Measurements from ENCODE around the gene CNKSR1. TPM values are rescaled to one million over a fixed set of nuclear protein-coding genes. Genes with fewer than 3 reads are reported as not detected.
A peak's percentile ranks its signal among the peaks of the same experiment; 100 is the strongest.

CNKSR1 gene
- total and polyA plus RNA-seq, 2 donors (not counting 1 experiment from before 2014, with no cell fraction given) = not detected

DNA sequence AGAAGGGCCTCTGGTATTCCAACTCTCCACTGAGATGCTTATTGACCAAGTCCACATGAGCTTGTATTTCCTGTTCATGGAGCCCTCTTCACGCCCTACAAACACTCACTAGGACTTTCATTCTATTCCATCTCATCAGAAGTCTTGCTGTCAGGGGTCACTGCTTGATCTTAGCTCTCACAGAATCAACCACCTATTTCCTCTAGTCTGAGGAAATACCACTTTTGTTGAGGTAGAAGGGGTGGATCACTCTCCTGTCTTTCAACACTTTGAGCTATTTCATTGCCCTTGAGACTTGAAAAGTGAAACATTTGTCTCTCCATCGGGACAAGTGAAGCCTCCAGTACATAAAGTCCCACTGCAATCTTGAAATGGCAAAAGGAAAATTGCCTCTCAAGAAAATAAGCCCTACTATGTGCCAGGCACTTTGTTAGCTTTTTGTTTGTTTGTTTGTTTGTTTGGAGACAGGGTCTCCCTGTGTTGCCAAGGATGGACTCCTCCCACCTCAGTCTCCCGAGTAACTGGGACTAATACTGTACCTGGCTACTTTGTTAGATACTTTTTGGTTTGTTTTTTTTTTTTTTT lies 38.2 kb upstream of the CNKSR1 start:
- H3K79me2 ChIP-seq (ENCODE audit: control insufficient read depth, insufficient read depth, low read length) = no peaks in the 10 kb centered on the region
- H3K27ac ChIP-seq (ENCODE audit: insufficient read depth, low read length) = no peak overlapping the region
- no peaks in the 10 kb centered on the region for H3K27me3 ChIP-seq (ENCODE audit: control insufficient read depth, insufficient read depth, low read length)
- H3K9ac ChIP-seq (ENCODE audit: insufficient read depth, low read length) = no peak overlapping the region
- no peaks in the 10 kb centered on the region for H4K20me1 ChIP-seq (ENCODE audit: control insufficient read depth, extremely low read depth, insufficient read depth, low read length)
- no peak overlapping the region for H2AFZ ChIP-seq (ENCODE audit: low read length)
- H3K4me1 ChIP-seq (ENCODE audit: control insufficient read depth, extremely low read depth, insufficient read depth, low read length) = no peaks in the 10 kb centered on the region
- H3K4me3 ChIP-seq (replicated peaks in 1 of 4; ENCODE audit: control extremely low read depth in 1 of 4, insufficient read depth in 1 of 4, low read depth in 3 of 4, low read length in 4 of 4) = no peak overlapping the region
- TF ChIP-seq, protein P1, sequence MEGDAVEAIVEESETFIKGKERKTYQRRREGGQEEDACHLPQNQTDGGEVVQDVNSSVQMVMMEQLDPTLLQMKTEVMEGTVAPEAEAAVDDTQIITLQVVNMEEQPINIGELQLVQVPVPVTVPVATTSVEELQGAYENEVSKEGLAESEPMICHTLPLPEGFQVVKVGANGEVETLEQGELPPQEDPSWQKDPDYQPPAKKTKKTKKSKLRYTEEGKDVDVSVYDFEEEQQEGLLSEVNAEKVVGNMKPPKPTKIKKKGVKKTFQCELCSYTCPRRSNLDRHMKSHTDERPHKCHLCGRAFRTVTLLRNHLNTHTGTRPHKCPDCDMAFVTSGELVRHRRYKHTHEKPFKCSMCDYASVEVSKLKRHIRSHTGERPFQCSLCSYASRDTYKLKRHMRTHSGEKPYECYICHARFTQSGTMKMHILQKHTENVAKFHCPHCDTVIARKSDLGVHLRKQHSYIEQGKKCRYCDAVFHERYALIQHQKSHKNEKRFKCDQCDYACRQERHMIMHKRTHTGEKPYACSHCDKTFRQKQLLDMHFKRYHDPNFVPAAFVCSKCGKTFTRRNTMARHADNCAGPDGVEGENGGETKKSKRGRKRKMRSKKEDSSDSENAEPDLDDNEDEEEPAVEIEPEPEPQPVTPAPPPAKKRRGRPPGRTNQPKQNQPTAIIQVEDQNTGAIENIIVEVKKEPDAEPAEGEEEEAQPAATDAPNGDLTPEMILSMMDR (conservative IDR thresholded peaks at IDR 0.05 in 1 of 2, IDR thresholded peaks at IDR 0.05 in 1 of 2; ENCODE audit: low read depth in 1 of 2, low read length in 2 of 2) = no peak
- no peak for TF ChIP-seq EZH2 (IDR thresholded peaks at IDR 0.05; ENCODE audit: low read length, missing control alignments)
- no peaks in the 10 kb centered on the region for H3K36me3 ChIP-seq (ENCODE audit: control insufficient read depth, insufficient read depth, low read length)
- no peaks in the 10 kb centered on the region for H3K9me3 ChIP-seq (ENCODE audit: control insufficient read depth, insufficient read depth, low read depth, low read length)
- no peak for DNase-seq (ENCODE audit: low read depth in 2 of 2)
- no peak overlapping the region for H3K4me2 ChIP-seq (ENCODE audit: extremely low read depth, insufficient read depth, low read length)

DNA sequence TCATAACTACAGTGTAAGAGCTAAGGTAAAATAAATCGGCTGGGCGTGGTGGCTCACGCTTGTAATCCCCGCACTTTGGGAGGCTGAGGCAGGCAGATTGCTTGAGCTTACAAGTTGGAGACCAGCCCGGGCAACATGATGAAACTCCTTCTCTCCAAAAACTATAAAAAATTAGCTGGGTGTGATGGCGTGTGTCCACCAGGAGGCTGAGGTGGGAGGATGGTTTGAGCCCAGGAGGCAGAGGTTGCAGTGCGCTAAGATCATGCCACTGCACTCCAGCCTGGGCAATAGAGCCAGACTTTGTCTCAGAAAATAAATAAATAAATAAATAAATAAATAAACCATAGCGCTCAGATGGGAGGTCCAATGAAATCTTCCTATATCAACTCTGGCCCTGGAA lies 35.1 kb upstream of the CNKSR1 start:
- Histone ChIP-seq H3K4me1 (ENCODE audit: control insufficient read depth, extremely low read depth, insufficient read depth, low read length) (no peaks in the 10 kb centered on the region), H3K4me3 (replicated peaks in 1 of 4; ENCODE audit: control extremely low read depth in 1 of 4, insufficient read depth in 1 of 4, low read depth in 3 of 4, low read length in 4 of 4) (no peak overlapping the region), H3K9ac (ENCODE audit: insufficient read depth, low read length) (no peak overlapping the region), H3K4me2 (ENCODE audit: extremely low read depth, insufficient read depth, low read length) (no peak overlapping the region), H4K20me1 (ENCODE audit: control insufficient read depth, extremely low read depth, insufficient read depth, low read length) (no peaks in the 10 kb centered on the region), H3K79me2 (ENCODE audit: control insufficient read depth, insufficient read depth, low read length) (no peaks in the 10 kb centered on the region), H2AFZ (ENCODE audit: low read length) (no peak overlapping the region), H3K36me3 (ENCODE audit: control insufficient read depth, insufficient read depth, low read length) (no peaks in the 10 kb centered on the region), H3K9me3 (ENCODE audit: control insufficient read depth, insufficient read depth, low read depth, low read length) (no peaks in the 10 kb centered on the region), H3K27ac (ENCODE audit: insufficient read depth, low read length) (no peak overlapping the region), H3K27me3 (ENCODE audit: control insufficient read depth, insufficient read depth, low read length) (no peaks in the 10 kb centered on the region)
- no peak for DNase-seq (ENCODE audit: low read depth in 2 of 2)
- TF ChIP-seq, protein P1 (conservative IDR thresholded peaks at IDR 0.05 in 1 of 2, IDR thresholded peaks at IDR 0.05 in 1 of 2; ENCODE audit: low read depth in 1 of 2, low read length in 2 of 2) = no peak
- TF ChIP-seq EZH2 (IDR thresholded peaks at IDR 0.05; ENCODE audit: low read length, missing control alignments) = no peak

DNA sequence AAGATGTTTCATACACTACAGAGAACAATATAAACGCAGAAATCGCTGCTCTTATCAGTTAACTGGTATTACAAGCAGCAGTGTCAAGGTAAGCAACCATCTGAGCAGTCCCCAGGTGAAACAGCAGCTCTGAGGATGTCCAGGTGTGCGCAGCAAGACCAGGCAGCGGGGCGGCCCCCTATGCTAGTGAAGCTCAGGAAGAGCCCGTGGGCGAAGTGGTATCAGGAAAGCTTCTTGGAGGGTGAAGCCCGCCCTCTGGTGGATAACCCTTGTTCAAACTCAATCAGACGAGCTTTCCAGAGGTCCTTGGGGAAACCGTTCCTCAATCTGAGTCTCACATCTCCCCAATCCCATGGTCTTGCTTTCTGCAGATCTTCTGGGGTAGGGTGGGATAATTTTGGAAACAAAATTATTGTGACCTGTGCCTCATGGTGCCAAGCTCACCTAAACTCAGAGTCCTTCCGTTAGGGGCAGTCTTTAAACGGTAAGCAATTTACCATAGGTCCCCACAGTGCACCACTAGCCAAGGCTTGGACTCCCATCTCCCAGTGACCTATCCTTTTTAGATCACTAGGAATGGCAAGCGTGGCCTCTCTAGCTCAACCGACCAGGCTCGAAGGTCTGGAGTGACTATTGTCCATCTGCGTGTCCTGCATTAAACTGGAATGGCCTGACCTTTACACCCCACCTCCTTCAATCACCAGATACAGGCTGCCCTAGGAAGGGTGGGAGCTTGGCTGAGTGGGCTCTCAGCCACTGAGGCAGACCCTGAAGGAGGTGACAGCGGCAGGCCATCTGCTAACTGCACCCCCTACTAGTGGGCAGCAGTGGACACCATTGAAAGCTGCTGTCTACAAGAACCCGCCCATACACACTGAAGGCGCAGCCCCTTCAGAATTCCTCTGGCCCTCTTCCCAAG lies 32.0 kb upstream of the CNKSR1 start:
- H3K36me3 ChIP-seq (ENCODE audit: control insufficient read depth, insufficient read depth, low read length) = no peaks in the 10 kb centered on the region
- no peak overlapping the region for H2AFZ ChIP-seq (ENCODE audit: low read length)
- H3K27ac ChIP-seq (ENCODE audit: insufficient read depth, low read length) = no peak overlapping the region
- H3K4me1 ChIP-seq (ENCODE audit: control insufficient read depth, extremely low read depth, insufficient read depth, low read length) = no peaks in the 10 kb centered on the region
- H3K27me3 ChIP-seq (ENCODE audit: control insufficient read depth, insufficient read depth, low read length) = peaks cover 12% of the 10 kb centered on the region
- no peaks in the 10 kb centered on the region for H3K79me2 ChIP-seq (ENCODE audit: control insufficient read depth, insufficient read depth, low read length)
- no peak overlapping the region for H3K9ac ChIP-seq (ENCODE audit: insufficient read depth, low read length)
- H3K9me3 ChIP-seq (ENCODE audit: control insufficient read depth, insufficient read depth, low read depth, low read length) = no peaks in the 10 kb centered on the region
- H4K20me1 ChIP-seq (ENCODE audit: control insufficient read depth, extremely low read depth, insufficient read depth, low read length) = no peaks in the 10 kb centered on the region
- no peak overlapping the region for H3K4me2 ChIP-seq (ENCODE audit: extremely low read depth, insufficient read depth, low read length)
- H3K4me3 ChIP-seq (replicated peaks in 1 of 4; ENCODE audit: control extremely low read depth in 1 of 4, insufficient read depth in 1 of 4, low read depth in 3 of 4, low read length in 4 of 4) = no peak overlapping the region
- DNase-seq (ENCODE audit: low read depth in 2 of 2) = peak; percentile 70 to 85
- no peak for TF ChIP-seq EZH2 (IDR thresholded peaks at IDR 0.05; ENCODE audit: low read length, missing control alignments)
- TF ChIP-seq, protein P1 (conservative IDR thresholded peaks at IDR 0.05 in 1 of 2, IDR thresholded peaks at IDR 0.05 in 1 of 2; ENCODE audit: low read depth in 1 of 2, low read length in 2 of 2) = peak; percentile 70 to 73

Measured in fibroblast of lung (primary cell).